Testis (tissue), 2 donors: Measurements from ENCODE around the gene TLR1.

Experiments
- CTCF ChIP-seq, 3 experiments: fragments of 450-650 bp in 2 of 3; fragments of 200-600 bp in 1 of 3; sonication (generic) in 1 of 3; IDR thresholded peaks; one replicate each; pipeline ENCODE4 v1.5.1; 2016 to 2019; ENCODE audit warnings: antibody characterized with exemption in 3 of 3, mild to moderate bottlenecking in 2 of 3, moderate library complexity in 1 of 3
- POLR2A ChIP-seq: fragments of 450-650 bp; IDR thresholded peaks from one replicate; pipeline ENCODE4 v1.6.1; 2017; ENCODE audit warnings: antibody characterized with exemption, mild to moderate bottlenecking, moderate library complexity

- TF ChIP-seq CTCF (IDR thresholded peaks at IDR 0.05) (no peak), POLR2A (no peak)
Observed at GRCh38 chr4:38794051-38794450, 10.5 kb downstream of the TLR1 start.
